Neuron (in vitro differentiated cells): Measurements from ENCODE around the gene C11orf21.
"Not testable (repeated sequence)": the region's sequence is repeated elsewhere in the genome, so short reads cannot be mapped to it uniquely, and the experiment has no call there.

Source experiments
- H2AFZ ChIP-seq: one replicate; pipeline ENCODE4 v1.6.1; 2013; ENCODE audit warnings: low read depth, mild to moderate bottlenecking, inconsistent platforms, low read length, moderate library complexity
- H3K27me3 ChIP-seq: one replicate; pipeline ENCODE4 v1.6.1; 2013; ENCODE audit warnings: low read length; ENCODE audit not compliant: insufficient read depth
- H3K36me3 ChIP-seq: one replicate; pipeline ENCODE4 v1.6.1; 2013; ENCODE audit warnings: low read length; ENCODE audit not compliant: insufficient read depth
- H3K4me1 ChIP-seq: one replicate; pipeline ENCODE4 v1.6.1; 2013; ENCODE audit warnings: low read length; ENCODE audit not compliant: insufficient read depth
- H3K4me3 ChIP-seq: 2 replicates; pipeline ENCODE4 v1.5.1; 2013; ENCODE audit warnings: mild to moderate bottlenecking, low read length, moderate library complexity
- H3K9me3 ChIP-seq: one replicate; pipeline ENCODE4 v1.6.1; 2013; ENCODE audit warnings: low read length

The C11orf21 gene

DNA sequence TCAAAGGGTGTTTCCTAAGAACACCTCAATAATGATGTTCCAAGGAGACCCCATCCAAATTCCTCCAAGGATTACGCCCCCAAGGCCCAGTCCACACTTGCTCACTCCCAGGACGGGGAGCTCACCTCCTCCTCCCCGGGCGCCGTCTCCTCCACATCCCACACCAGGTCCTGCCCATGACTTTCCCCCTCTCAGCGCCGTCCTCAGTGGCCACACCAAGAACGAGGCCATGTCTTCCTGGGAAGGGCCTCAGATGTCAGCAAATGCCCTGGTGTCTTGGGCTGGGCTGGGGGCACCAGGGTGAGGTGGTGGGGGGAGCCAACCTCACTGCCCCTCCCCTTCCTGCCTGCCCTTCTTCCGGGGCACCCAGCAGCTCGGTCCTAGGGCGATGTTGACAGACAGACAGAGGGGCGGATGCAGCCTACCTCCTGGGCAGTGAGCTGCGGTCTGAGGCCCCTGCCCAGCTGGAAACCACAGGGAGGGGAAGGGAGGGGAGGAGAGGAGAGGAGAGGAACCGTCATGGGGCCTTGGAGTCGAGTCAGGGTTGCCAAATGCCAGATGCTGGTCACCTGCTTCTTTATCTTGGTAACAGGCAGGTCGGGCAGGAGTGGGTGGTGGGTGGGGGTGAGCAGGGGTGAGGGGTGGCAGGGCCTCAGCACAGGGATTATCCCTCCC is at the start of gene C11orf21, which contains the start of gene TSPAN32:
TSS of gene C11orf21 (minus strand) at position 288 of the 675 bp plus-strand sequence. CDS start at position 178, 110 bp downstream.
TSS of gene TSPAN32 (plus strand) at position 383 of the 675 bp plus-strand sequence. CDS start at position 520, 137 bp downstream.
- Histone ChIP-seq H3K4me3 (no peak within 1 kb of the TSS), H3K27me3 (peaks cover 4% of the 10 kb centered on the region)

GRCh38 chr11:2348986-2349385 is 47.3 kb upstream of the C11orf21 start:
- Histone ChIP-seq H3K27me3 (no peaks in the 10 kb centered on the region), H3K9me3 (peaks cover 5% of the 10 kb centered on the region), H3K4me3 (no peak overlapping the region), H3K4me1 (no peaks in the 10 kb centered on the region), H3K36me3 (no peaks in the 10 kb centered on the region), H2AFZ (no peak overlapping the region)

More for the DNA sequence above, at the start of gene C11orf21, which contains the start of gene TSPAN32:
- Histone ChIP-seq H2AFZ (no peak within 1 kb of the TSS), H3K36me3 (no peaks in the 10 kb centered on the region), H3K4me1 (no peaks in the 10 kb centered on the region), H3K9me3 (no peaks in the 10 kb centered on the region)

GRCh38 chr11:2347308-2347830 is 45.7 kb upstream of the C11orf21 start:
- Histone ChIP-seq H3K27me3 (no peaks in the 10 kb centered on the region), H3K36me3 (no peaks in the 10 kb centered on the region), H3K9me3 (peaks cover 9% of the 10 kb centered on the region), H3K4me1 (no peaks in the 10 kb centered on the region), H2AFZ (no peak overlapping the region), H3K4me3 (no peak overlapping the region)

GRCh38 chr11:2346586-2347307 is 45.0 kb upstream of the C11orf21 start:
- H2AFZ ChIP-seq = no peak overlapping the region
- H3K4me1 ChIP-seq = no peaks in the 10 kb centered on the region
- H3K36me3 ChIP-seq = no peaks in the 10 kb centered on the region
- H3K9me3 ChIP-seq = peaks cover 9% of the 10 kb centered on the region
- H3K27me3 ChIP-seq = no peaks in the 10 kb centered on the region
- no peak overlapping the region for H3K4me3 ChIP-seq

DNA sequence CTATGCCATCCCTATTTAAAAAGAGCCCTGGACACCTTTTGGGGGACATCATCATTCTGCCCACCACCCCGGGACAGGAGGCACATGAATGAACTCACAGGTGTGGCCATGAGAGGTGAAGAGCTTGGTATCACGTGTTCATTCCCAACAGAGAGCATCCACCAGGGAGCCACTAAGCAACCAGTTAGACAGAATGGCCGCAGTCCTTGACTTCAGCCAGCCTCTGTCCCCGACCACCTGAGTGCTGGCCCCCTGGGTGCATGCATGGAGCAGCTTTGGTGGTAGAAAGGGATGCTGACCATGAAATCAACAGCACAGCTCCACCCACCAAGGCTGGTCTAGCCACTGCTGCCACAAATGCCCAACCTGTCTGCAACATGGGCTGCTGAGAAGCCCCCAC is 44.3 kb upstream of the C11orf21 start:
- H3K4me1 ChIP-seq = no peaks in the 10 kb centered on the region
- no peak overlapping the region for H2AFZ ChIP-seq
- H3K9me3 ChIP-seq = peaks cover 9% of the 10 kb centered on the region
- H3K27me3 ChIP-seq = no peaks in the 10 kb centered on the region
- H3K36me3 ChIP-seq = no peaks in the 10 kb centered on the region
- no peak overlapping the region for H3K4me3 ChIP-seq

GRCh38 chr11:2345050-2345449 is 43.3 kb upstream of the C11orf21 start:
- Histone ChIP-seq H3K27me3 (peaks cover 2% of the 10 kb centered on the region), H2AFZ (no peak overlapping the region), H3K4me3 (no peak overlapping the region), H3K36me3 (no peaks in the 10 kb centered on the region), H3K4me1 (no peaks in the 10 kb centered on the region), H3K9me3 (peaks cover 9% of the 10 kb centered on the region)

GRCh38 chr11:2343502-2343901 is 41.8 kb upstream of the C11orf21 start:
- H2AFZ ChIP-seq = no peak overlapping the region
- no peak overlapping the region for H3K4me3 ChIP-seq
- no peaks in the 10 kb centered on the region for H3K36me3 ChIP-seq
- H3K9me3 ChIP-seq = peaks cover 8% of the 10 kb centered on the region
- no peaks in the 10 kb centered on the region for H3K4me1 ChIP-seq
- peaks cover 4% of the 10 kb centered on the region for H3K27me3 ChIP-seq

DNA sequence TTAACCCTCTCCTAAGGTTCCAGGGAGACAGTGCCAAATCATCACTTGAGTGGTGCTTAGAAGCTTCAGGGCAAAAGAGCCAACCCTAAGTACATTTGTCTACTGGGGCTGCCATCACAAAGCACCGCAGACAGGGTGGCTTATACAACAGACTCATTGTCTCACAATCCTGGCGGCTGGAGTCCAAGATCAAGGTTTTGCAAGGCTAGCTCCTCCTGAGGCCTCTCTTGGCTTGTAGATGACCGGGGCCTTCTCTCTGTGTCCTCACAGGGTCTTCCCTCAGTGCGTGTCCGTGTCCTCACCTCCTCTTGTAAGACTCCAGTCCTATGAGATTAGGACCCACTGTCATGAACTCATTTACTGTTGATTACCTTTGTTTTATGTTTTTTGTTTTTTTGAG is 41.3 kb upstream of the C11orf21 start:
- peaks cover 4% of the 10 kb centered on the region for H3K27me3 ChIP-seq
- no peak overlapping the region for H2AFZ ChIP-seq
- peaks cover 8% of the 10 kb centered on the region for H3K9me3 ChIP-seq
- no peak overlapping the region for H3K4me3 ChIP-seq
- no peaks in the 10 kb centered on the region for H3K36me3 ChIP-seq
- H3K4me1 ChIP-seq = no peaks in the 10 kb centered on the region

GRCh38 chr11:2342557-2342956 is 40.8 kb upstream of the C11orf21 start:
- H3K4me3 ChIP-seq = no peak overlapping the region
- no peaks in the 10 kb centered on the region for H3K36me3 ChIP-seq
- H3K9me3 ChIP-seq = peaks cover 8% of the 10 kb centered on the region
- no peaks in the 10 kb centered on the region for H3K4me1 ChIP-seq
- H3K27me3 ChIP-seq = peaks cover 4% of the 10 kb centered on the region
- no peak overlapping the region for H2AFZ ChIP-seq

GRCh38 chr11:2338760-2339159 is 37.0 kb upstream of the C11orf21 start:
- H3K36me3 ChIP-seq, H2AFZ ChIP-seq, H3K4me3 ChIP-seq, H3K27me3 ChIP-seq, H3K9me3 ChIP-seq, H3K4me1 ChIP-seq: not testable (repeated sequence)

- not testable (repeated sequence) for H2AFZ ChIP-seq, H3K27me3 ChIP-seq, H3K36me3 ChIP-seq, H3K4me1 ChIP-seq, H3K9me3 ChIP-seq, H3K4me3 ChIP-seq
Measured at GRCh38 chr11:2335286-2335685, 33.6 kb upstream of the C11orf21 start.

DNA sequence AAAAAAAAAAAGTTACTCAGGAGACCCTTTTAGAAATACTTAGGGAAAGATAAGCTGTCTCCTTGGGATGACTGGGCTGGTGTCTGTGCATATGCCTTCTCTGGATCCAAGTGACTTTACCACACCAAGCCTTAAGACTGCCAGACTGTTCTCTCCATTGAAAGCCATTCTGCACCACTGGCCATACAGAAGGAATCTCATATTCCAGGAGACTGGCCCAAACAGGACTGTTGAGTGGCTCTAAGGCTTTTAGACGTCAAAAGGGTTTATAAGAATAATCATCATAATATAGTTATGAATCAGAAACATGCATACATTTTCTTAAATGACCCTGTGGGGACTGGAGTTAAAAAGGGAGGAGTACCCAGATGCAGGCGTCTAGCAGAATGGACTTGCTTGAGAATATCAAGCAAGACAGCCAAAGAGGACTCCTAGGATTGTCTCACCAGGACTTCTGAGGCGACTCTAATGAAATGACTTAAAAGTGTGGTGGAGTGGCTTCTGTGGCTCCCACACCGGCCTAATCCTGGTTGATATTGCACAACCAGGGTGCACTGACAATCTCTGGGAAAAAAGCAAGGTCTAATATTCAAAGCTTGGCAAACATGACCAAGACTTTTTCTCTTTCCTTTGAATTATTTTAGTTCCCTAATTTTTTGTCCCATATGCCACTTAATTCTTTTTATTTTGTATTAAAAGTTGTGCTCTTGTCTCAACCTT is 31.9 kb upstream of the C11orf21 start:
- H3K36me3 ChIP-seq, H2AFZ ChIP-seq, H3K4me1 ChIP-seq, H3K4me3 ChIP-seq, H3K9me3 ChIP-seq, H3K27me3 ChIP-seq: not testable (repeated sequence)

GRCh38 chr11:2332569-2332968 is 30.9 kb upstream of the C11orf21 start:
- not testable (repeated sequence) for H3K36me3 ChIP-seq, H3K27me3 ChIP-seq, H2AFZ ChIP-seq, H3K4me1 ChIP-seq, H3K4me3 ChIP-seq, H3K9me3 ChIP-seq
